KMS-11 (cell line): ENCODE measurements around the gene PRR19.
"Not testable (repeated sequence)": the region's sequence is repeated elsewhere in the genome, so short reads cannot be mapped to it uniquely, and the experiment has no call there.

Experiments
- H2AFZ ChIP-seq: fragments of 200-600 bp; sonication (generic); 2 replicates; pipeline ENCODE4 v1.6.1; 2016; ENCODE audit warnings: antibody characterized with exemption, mixed run types, low read depth
- H3K27ac ChIP-seq: fragments of 200-600 bp; sonication (generic); 2 replicates; pipeline ENCODE4 v1.6.1; 2016; ENCODE audit warnings: mild to moderate bottlenecking, mixed run types
- H3K27me3 ChIP-seq: fragments of 200-600 bp; sonication (generic); 2 replicates; pipeline ENCODE4 v1.6.1; 2017; ENCODE audit warnings: mild to moderate bottlenecking, low read depth, mixed run types, moderate library complexity; ENCODE audit not compliant: insufficient read depth
- H3K36me3 ChIP-seq: fragments of 200-600 bp; sonication (generic); 2 replicates; pipeline ENCODE4 v1.6.1; 2017; ENCODE audit warnings: mild to moderate bottlenecking, mixed run types; ENCODE audit not compliant: insufficient read depth
- H3K4me1 ChIP-seq: fragments of 200-600 bp; sonication (generic); 2 replicates; pipeline ENCODE4 v1.6.1; 2016; ENCODE audit warnings: mild to moderate bottlenecking, low read depth, mixed run types; ENCODE audit not compliant: poor library complexity, severe bottlenecking
- H3K4me2 ChIP-seq: fragments of 200-600 bp; sonication (generic); 2 replicates; pipeline ENCODE4 v1.7.0; 2016; ENCODE audit warnings: mild to moderate bottlenecking, mixed run types
- H3K4me3 ChIP-seq: fragments of 200-600 bp; sonication (generic); IDR thresholded peaks from 2 replicates; pipeline ENCODE4 v1.6.1; 2017; ENCODE audit warnings: low read depth, low read length, mixed read lengths; ENCODE audit not compliant: insufficient read depth
- H3K79me2 ChIP-seq: fragments of 200-600 bp; sonication (generic); 2 replicates; pipeline ENCODE4 v1.6.1; 2016; ENCODE audit warnings: low read depth, mixed run types; ENCODE audit not compliant: insufficient read depth
- H3K9ac ChIP-seq: fragments of 200-600 bp; sonication (generic); 2 replicates; pipeline ENCODE4 v1.6.1; 2016; ENCODE audit warnings: mild to moderate bottlenecking, mixed run types
- H4K20me1 ChIP-seq: fragments of 200-600 bp; sonication (generic); 2 replicates; pipeline ENCODE4 v1.6.1; 2016; ENCODE audit warnings: mild to moderate bottlenecking, mixed run types; ENCODE audit not compliant: insufficient read depth
- CTCF ChIP-seq: fragments of 200-600 bp; sonication (generic); conservative IDR thresholded peaks from 2 replicates; pipeline ENCODE4 v1.6.1; 2017; ENCODE audit warnings: low read depth, mild to moderate bottlenecking, antibody characterized with exemption, low read length, moderate library complexity, mixed read lengths

PRR19 gene

GRCh38 chr19:42334697-42335373 lies 32.9 kb downstream of the PRR19 start:
- H3K9ac ChIP-seq = no peak overlapping the region
- H3K4me1 ChIP-seq = no peaks in the 10 kb centered on the region
- H2AFZ ChIP-seq = no peak overlapping the region
- H4K20me1 ChIP-seq = no peaks in the 10 kb centered on the region
- TF ChIP-seq CTCF = no peak
- H3K27ac ChIP-seq = no peak overlapping the region
- H3K36me3 ChIP-seq = no peaks in the 10 kb centered on the region
- no peak overlapping the region for H3K4me2 ChIP-seq
- no peaks in the 10 kb centered on the region for H3K79me2 ChIP-seq
- H3K27me3 ChIP-seq = no peaks in the 10 kb centered on the region
- no peak overlapping the region for H3K4me3 ChIP-seq

GRCh38 chr19:42335374-42335936 lies 33.5 kb downstream of the PRR19 start:
- Histone ChIP-seq H3K4me1 (no peaks in the 10 kb centered on the region), H4K20me1 (no peaks in the 10 kb centered on the region), H3K36me3 (no peaks in the 10 kb centered on the region), H3K4me2 (no peak overlapping the region), H3K9ac (no peak overlapping the region), H2AFZ (no peak overlapping the region), H3K27ac (no peak overlapping the region), H3K79me2 (no peaks in the 10 kb centered on the region), H3K4me3 (no peak overlapping the region), H3K27me3 (no peaks in the 10 kb centered on the region)
- TF ChIP-seq CTCF = no peak

GRCh38 chr19:42335971-42336370 lies 34.0 kb downstream of the PRR19 start:
- no peak overlapping the region for H3K4me2 ChIP-seq
- H2AFZ ChIP-seq = no peak overlapping the region
- H3K27ac ChIP-seq = no peak overlapping the region
- H3K27me3 ChIP-seq = no peaks in the 10 kb centered on the region
- H3K4me1 ChIP-seq = no peaks in the 10 kb centered on the region
- TF ChIP-seq CTCF = no peak
- no peaks in the 10 kb centered on the region for H3K36me3 ChIP-seq
- H4K20me1 ChIP-seq = no peaks in the 10 kb centered on the region
- H3K4me3 ChIP-seq = no peak overlapping the region
- H3K79me2 ChIP-seq = no peaks in the 10 kb centered on the region
- H3K9ac ChIP-seq = no peak overlapping the region

- H2AFZ ChIP-seq, H3K9ac ChIP-seq, H3K36me3 ChIP-seq, H3K4me1 ChIP-seq, H4K20me1 ChIP-seq, H3K79me2 ChIP-seq, H3K4me3 ChIP-seq, H3K4me2 ChIP-seq, H3K27me3 ChIP-seq, H3K27ac ChIP-seq: not testable (repeated sequence)
These were observed 37.4 kb downstream of the PRR19 start for GRCh38 chr19:42339126-42339860.

GRCh38 chr19:42339922-42340321 lies 38.0 kb downstream of the PRR19 start:
- not testable (repeated sequence) for H3K4me3 ChIP-seq, H3K27ac ChIP-seq, H3K9ac ChIP-seq, H3K4me1 ChIP-seq, H3K36me3 ChIP-seq, H3K27me3 ChIP-seq, H3K4me2 ChIP-seq, H3K79me2 ChIP-seq, H4K20me1 ChIP-seq, H2AFZ ChIP-seq
